Brain microvascular endothelial cell (primary cell): ENCODE measurements around the gene FOSL1.

Experiments used
- DNase-seq: peaks from one replicate; pipeline ENCODE4 v3.0.0-alpha.2; 2020
- H3K27ac ChIP-seq: fragments of 250-450 bp; sonication (Bioruptor Pico); 2 replicates; pipeline ENCODE4 v1.5.1; 2020; ENCODE audit warnings: mild to moderate bottlenecking, moderate library complexity
- H3K27me3 ChIP-seq: fragments of 250-450 bp; sonication (Bioruptor Pico); replicated peaks from 2 replicates; pipeline ENCODE4 v1.5.1; 2020; ENCODE audit warnings: mild to moderate bottlenecking
- H3K36me3 ChIP-seq: fragments of 250-450 bp; sonication (Bioruptor Pico); replicated peaks from 2 replicates; pipeline ENCODE4 v1.5.1; 2020; ENCODE audit warnings: mild to moderate bottlenecking
- H3K4me3 ChIP-seq: 2 replicates; pipeline ENCODE4 v1.5.1; 2011; ENCODE audit warnings: low read depth, mild to moderate bottlenecking, control low read depth, low read length, moderate library complexity
- CTCF ChIP-seq: IDR thresholded peaks from 2 replicates; pipeline ENCODE4 v1.5.1; 2011; ENCODE audit warnings: low read depth, mild to moderate bottlenecking, moderate library complexity, low read length, control low read depth, inconsistent platforms; ENCODE audit errors: missing control alignments
- in situ Hi-C: cut with HindIII; loops from 2 replicates; pipeline ENCODE4 v1.10.0; 2017; ENCODE audit warnings: low sequenced_read_pairs, low pct_ligation_motif_present

The FOSL1 gene

DNA sequence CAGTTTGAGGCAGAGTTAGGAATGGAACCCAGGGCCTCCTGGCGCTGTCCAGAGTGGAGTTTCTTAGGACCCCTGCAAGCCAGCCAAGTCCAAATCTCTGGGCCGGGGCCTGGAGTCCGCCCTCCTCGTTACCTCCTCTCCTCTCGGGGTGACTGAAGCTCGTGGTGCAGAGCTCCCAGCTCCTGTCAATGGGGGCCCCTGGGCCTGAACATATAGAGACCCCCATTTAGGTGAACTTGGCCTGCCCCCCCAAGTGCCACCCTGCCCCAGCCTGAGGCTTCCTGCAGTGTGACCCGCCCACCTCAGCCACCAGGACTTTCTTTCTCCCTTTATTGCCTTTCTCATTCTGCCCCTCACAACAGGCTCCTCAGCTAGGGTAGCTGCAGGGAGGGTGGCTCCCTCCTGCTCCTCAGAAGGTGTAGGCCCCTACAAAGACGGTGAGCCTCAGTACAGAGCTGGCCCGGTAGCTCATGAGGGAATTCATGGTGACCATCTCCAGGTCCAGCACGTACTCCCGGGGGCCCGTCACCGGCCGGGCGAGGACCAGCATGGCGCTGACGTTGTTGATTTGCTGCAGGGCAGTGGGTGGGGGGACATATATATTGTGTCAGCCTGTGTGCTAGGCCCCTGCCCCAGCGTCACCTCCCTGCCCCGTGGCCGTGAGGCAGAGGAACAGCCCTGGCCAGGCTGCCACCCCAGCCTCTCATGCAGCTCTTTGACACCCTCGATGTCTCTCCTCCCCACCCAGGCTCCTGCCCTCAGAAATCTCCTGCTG lies 33.5 kb downstream of the FOSL1 start:
- Histone ChIP-seq H3K4me3 (no peak overlapping the region), H3K27ac (no peak overlapping the region), H3K27me3 (no peaks in the 10 kb centered on the region), H3K36me3 (peaks cover 77% of the 10 kb centered on the region)
- no peak for TF ChIP-seq CTCF
- in situ Hi-C loops, result no loop called here
- no peak for DNase-seq

DNA sequence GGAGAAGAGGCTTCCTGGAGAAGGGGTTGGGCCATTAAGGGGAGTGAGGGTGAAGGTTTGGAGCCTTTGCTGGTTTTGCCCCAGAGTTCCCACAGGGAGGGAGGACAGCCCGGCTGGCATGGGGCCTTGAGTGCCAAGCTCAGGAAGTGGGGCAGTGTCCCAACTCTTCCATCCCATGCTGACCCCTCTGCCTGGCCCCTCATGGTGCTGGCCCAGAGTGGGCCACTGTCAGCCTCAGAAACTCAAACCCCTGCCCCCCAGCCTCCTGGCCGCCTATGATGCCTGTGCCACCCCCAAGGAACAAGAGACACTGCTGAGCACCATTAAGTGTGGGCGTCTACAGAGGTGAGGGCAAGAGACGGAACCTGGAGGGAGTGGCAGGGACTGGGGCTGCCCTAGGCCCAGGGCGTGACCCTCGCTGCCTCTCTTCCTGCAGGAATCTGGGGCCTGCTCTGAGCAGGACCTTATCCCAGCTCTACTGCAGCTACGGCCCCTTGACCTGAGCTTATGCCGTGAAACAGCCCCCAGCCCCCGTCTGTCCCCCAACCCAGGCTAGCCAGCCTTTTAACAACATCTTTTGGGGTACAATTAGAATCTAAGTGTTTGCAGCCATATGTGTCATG lies 34.5 kb downstream of the FOSL1 start:
- no peak overlapping the region for H3K27ac ChIP-seq
- no peaks in the 10 kb centered on the region for H3K27me3 ChIP-seq
- H3K36me3 ChIP-seq, result peaks cover 77% of the 10 kb centered on the region
- TF ChIP-seq CTCF, result no peak
- no peak overlapping the region for H3K4me3 ChIP-seq
- in situ Hi-C loops, result no loop called here
- no peak for DNase-seq

DNA sequence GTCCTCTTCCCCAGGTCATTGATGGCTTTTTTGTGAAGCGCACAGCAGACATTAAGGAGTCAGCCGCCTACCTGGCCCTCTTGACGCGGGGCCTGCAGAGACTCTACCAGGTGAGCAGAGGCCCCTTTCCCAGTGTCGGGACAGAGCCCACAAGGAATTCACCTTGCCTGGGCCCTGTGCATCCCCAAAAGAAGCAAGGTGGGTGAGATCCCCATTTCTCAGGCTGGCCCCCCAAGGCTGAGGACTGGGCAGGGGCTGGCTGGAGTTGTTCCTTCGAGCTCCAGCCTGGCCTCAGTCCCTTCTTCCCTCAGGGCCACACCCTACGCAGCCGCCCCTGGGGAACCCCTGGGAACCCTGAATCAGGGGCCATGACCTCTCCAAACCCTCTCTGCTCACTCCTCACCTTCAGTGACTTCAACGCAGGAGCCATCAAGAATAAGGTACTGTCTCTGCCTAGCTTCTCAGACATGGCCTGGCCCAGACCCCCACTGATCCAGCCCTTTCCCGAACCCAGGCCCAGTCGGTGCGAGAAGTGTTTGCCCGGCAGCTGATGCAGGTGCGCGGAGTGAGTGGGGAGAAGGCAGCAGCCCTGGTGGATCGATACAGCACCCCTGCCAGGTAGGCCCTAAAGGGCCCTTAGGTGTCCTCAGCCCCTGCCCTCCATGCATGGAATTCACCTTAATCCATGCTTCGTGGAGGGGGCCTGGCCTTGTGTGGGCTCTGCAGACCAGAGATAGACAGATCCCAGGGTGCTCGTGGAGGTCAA lies 35.3 kb downstream of the FOSL1 start:
- no peak for DNase-seq
- no peak for TF ChIP-seq CTCF
- in situ Hi-C loops, result no loop called here
- Histone ChIP-seq H3K4me3 (no peak overlapping the region), H3K36me3 (peaks cover 72% of the 10 kb centered on the region), H3K27ac (no peak overlapping the region), H3K27me3 (no peaks in the 10 kb centered on the region)

DNA sequence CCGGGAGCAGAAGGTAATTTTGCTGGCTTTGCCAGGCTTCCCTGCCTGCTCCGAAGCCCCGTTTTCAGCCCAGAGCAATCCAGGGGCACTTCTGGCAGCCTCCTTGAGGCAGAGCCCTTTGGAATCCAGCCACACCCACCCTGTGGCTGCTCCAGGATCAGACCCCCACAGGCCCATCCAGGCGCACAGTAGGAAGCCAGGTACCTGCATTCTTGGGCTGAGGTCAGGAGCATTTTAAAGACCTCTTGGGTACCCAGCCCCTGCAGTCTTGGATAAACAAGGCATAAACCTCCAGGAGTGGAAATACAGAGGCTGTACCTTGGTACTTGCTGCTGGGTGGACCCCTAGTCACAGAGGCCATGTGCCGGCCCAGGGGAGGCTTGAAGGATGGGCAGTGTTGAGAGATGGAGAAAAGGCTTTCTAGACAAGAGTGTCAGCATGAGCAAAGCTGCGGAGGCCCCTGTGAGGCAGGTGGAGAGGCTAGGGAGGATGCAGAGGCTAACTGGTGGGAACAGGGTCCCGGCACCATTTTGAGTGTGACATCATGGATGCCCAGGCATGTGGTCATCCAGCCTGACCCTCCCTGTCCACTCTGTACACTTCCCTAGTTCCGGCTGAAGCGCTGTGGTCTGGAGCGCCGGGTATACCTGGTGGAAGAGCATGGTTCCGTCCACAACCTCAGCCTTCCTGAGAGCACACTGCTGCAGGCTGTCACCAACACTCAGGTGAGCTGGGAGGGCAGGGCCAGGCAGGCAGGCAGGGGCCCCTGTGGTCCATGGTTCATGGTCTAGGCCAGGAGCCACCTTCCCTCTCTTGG lies 36.1 kb downstream of the FOSL1 start:
- no peak for DNase-seq

More for the DNA sequence above, 36.1 kb downstream of the FOSL1 start:
- Histone ChIP-seq H3K27me3 (no peaks in the 10 kb centered on the region), H3K27ac (no peak overlapping the region), H3K4me3 (no peak overlapping the region), H3K36me3 (peaks cover 64% of the 10 kb centered on the region)
- no peak for TF ChIP-seq CTCF
- in situ Hi-C loops, result no loop called here
